ENCODE measurements around the gene FGFR3.

FGFR3 gene

GRCh38 chr4:1769692-1770091 is 23.4 kb upstream of the FGFR3 start:
- no peak for DNase-seq (ENCODE audit: low read depth in 2 of 2, low spot score in 1 of 2)

- no peak for DNase-seq (ENCODE audit: low read depth in 2 of 2, low spot score in 1 of 2)
These were observed 22.8 kb upstream of the FGFR3 start for GRCh38 chr4:1770245-1770644.

GRCh38 chr4:1770791-1771231 is 22.3 kb upstream of the FGFR3 start:
- no peak for DNase-seq (ENCODE audit: low read depth in 2 of 2, low spot score in 1 of 2)

GRCh38 chr4:1771555-1772305 is 21.4 kb upstream of the FGFR3 start:
- no peak for DNase-seq (ENCODE audit: low read depth in 2 of 2, low spot score in 1 of 2)

GRCh38 chr4:1772853-1773538 is 20.1 kb upstream of the FGFR3 start:
- DNase-seq (ENCODE audit: low read depth in 2 of 2, low spot score in 1 of 2), result no peak

GRCh38 chr4:1773754-1774153 is 19.3 kb upstream of the FGFR3 start:
- DNase-seq (ENCODE audit: low read depth in 2 of 2, low spot score in 1 of 2), result no peak

- DNase-seq (ENCODE audit: low read depth in 2 of 2, low spot score in 1 of 2), result no peak
These were observed 17.2 kb upstream of the FGFR3 start for GRCh38 chr4:1775731-1776500.

GRCh38 chr4:1776521-1777161 is 16.5 kb upstream of the FGFR3 start:
- DNase-seq (ENCODE audit: low read depth in 2 of 2, low spot score in 1 of 2), result no peak

- DNase-seq (ENCODE audit: low read depth in 2 of 2, low spot score in 1 of 2), result no peak
These were observed 15.1 kb upstream of the FGFR3 start for GRCh38 chr4:1777822-1778641.

GRCh38 chr4:1778642-1779392 is 14.3 kb upstream of the FGFR3 start:
- DNase-seq (ENCODE audit: low read depth in 2 of 2, low spot score in 1 of 2), result no peak

GRCh38 chr4:1779588-1780382 is 13.3 kb upstream of the FGFR3 start:
- DNase-seq (ENCODE audit: low read depth in 2 of 2, low spot score in 1 of 2), result no peak

- no peak for DNase-seq (ENCODE audit: low read depth in 2 of 2, low spot score in 1 of 2)
These were observed 12.7 kb upstream of the FGFR3 start for GRCh38 chr4:1780435-1780834.

- DNase-seq (ENCODE audit: low read depth in 2 of 2, low spot score in 1 of 2), result no peak
These were observed 10.1 kb upstream of the FGFR3 start for GRCh38 chr4:1783015-1783414.

- no peak for DNase-seq (ENCODE audit: low read depth in 2 of 2, low spot score in 1 of 2)
These were observed 9.1 kb upstream of the FGFR3 start for GRCh38 chr4:1783970-1784369.

- DNase-seq (ENCODE audit: low read depth in 2 of 2, low spot score in 1 of 2), result no peak
These were observed 8.7 kb upstream of the FGFR3 start for GRCh38 chr4:1784395-1784788.

- no peak for DNase-seq (ENCODE audit: low read depth in 2 of 2, low spot score in 1 of 2)
These were observed 8.1 kb upstream of the FGFR3 start for GRCh38 chr4:1784789-1785591.

GRCh38 chr4:1785592-1785991 is 7.5 kb upstream of the FGFR3 start:
- no peak for DNase-seq (ENCODE audit: low read depth in 2 of 2, low spot score in 1 of 2)
